Measurements from ENCODE around the gene AKAP1. TPM values are rescaled to one million over a fixed set of nuclear protein-coding genes. Genes with fewer than 3 reads are reported as not detected.

Gene AKAP1
- total RNA-seq, 6 donors from 2014 or later = 51.2 to 147 (median 79.4) TPM

GRCh38 chr17:57136355-57136754, 51.3 kb downstream of the AKAP1 start:
- DNase-seq (peak in 1 of 2 donors; percentile 13), ATAC-seq (ENCODE audit: low FRiP score in 2 of 2) (no peak)
- H3K36me3 ChIP-seq = no peaks in the 10 kb centered on the region
- no peaks in the 10 kb centered on the region for H3K27me3 ChIP-seq
- H3K4me3 ChIP-seq = no peak overlapping the region
- no peak for TF ChIP-seq EP300 (IDR thresholded peaks at IDR 0.05)
- no peak for TF ChIP-seq POLR2AphosphoS5 (IDR thresholded peaks at IDR 0.05)
- TF ChIP-seq CTCF (IDR thresholded peaks at IDR 0.05) = no peak
- no peak for TF ChIP-seq POLR2A (IDR thresholded peaks at IDR 0.05)
- WGBS, 2 donors = 60 to 77% methylated on average over 13 of the region's 13 CpGs
- no peaks in the 10 kb centered on the region for H3K4me1 ChIP-seq
- no peak overlapping the region for H3K27ac ChIP-seq
- H3K9me3 ChIP-seq = no peaks in the 10 kb centered on the region

GRCh38 chr17:57138030-57138911, 53.2 kb downstream of the AKAP1 start:
- Histone ChIP-seq H3K27me3 (no peaks in the 10 kb centered on the region), H3K36me3 (no peaks in the 10 kb centered on the region), H3K4me3 (no peak overlapping the region), H3K9me3 (no peaks in the 10 kb centered on the region), H3K4me1 (no peaks in the 10 kb centered on the region), H3K27ac (no peak overlapping the region)
- peak in 1 of 2 donors; percentile 57 for DNase-seq
- 90 to 93% methylated on average over 13 to 17 of the region's 17 CpGs for WGBS, 2 donors
- peak in 1 of 2 donors; percentile 48 for ATAC-seq (ENCODE audit: low FRiP score in 2 of 2)
- TF ChIP-seq EP300 (IDR thresholded peaks at IDR 0.05) (no peak), POLR2AphosphoS5 (IDR thresholded peaks at IDR 0.05) (no peak), CTCF (IDR thresholded peaks at IDR 0.05) (no peak), POLR2A (IDR thresholded peaks at IDR 0.05) (no peak)

GRCh38 chr17:57138956-57139576, 54.0 kb downstream of the AKAP1 start:
- no peak overlapping the region for H3K27ac ChIP-seq
- no peaks in the 10 kb centered on the region for H3K27me3 ChIP-seq
- WGBS, 2 donors = 75 to 76% methylated on average over 6 of the region's 6 CpGs
- TF ChIP-seq CTCF (IDR thresholded peaks at IDR 0.05) (no peak), POLR2A (IDR thresholded peaks at IDR 0.05) (no peak), POLR2AphosphoS5 (IDR thresholded peaks at IDR 0.05) (no peak), EP300 (IDR thresholded peaks at IDR 0.05) (no peak)
- no peaks in the 10 kb centered on the region for H3K9me3 ChIP-seq
- H3K4me1 ChIP-seq = no peaks in the 10 kb centered on the region
- ATAC-seq (ENCODE audit: low FRiP score in 2 of 2) (no peak), DNase-seq (no peak)
- H3K36me3 ChIP-seq = no peaks in the 10 kb centered on the region
- no peak overlapping the region for H3K4me3 ChIP-seq

- ATAC-seq (ENCODE audit: low FRiP score in 2 of 2) (no peak), DNase-seq (no peak)
- Histone ChIP-seq H3K9me3 (no peaks in the 10 kb centered on the region), H3K27me3 (no peaks in the 10 kb centered on the region), H3K27ac (no peak overlapping the region), H3K4me1 (no peaks in the 10 kb centered on the region), H3K4me3 (no peak overlapping the region), H3K36me3 (no peaks in the 10 kb centered on the region)
- no peak for TF ChIP-seq EP300 (IDR thresholded peaks at IDR 0.05)
- TF ChIP-seq CTCF (IDR thresholded peaks at IDR 0.05) = no peak
- no peak for TF ChIP-seq POLR2A (IDR thresholded peaks at IDR 0.05)
- 82 to 85% methylated on average over 8 of the region's 8 CpGs for WGBS, 2 donors
Measured at GRCh38 chr17:57140316-57140715, 55.3 kb downstream of the AKAP1 start.

All from upper lobe of left lung (tissue), 6 donors.